ENCODE data around the gene CEP164.
A peak's percentile ranks its signal among the peaks of the same experiment; 100 is the strongest.

CEP164 gene

DNA sequence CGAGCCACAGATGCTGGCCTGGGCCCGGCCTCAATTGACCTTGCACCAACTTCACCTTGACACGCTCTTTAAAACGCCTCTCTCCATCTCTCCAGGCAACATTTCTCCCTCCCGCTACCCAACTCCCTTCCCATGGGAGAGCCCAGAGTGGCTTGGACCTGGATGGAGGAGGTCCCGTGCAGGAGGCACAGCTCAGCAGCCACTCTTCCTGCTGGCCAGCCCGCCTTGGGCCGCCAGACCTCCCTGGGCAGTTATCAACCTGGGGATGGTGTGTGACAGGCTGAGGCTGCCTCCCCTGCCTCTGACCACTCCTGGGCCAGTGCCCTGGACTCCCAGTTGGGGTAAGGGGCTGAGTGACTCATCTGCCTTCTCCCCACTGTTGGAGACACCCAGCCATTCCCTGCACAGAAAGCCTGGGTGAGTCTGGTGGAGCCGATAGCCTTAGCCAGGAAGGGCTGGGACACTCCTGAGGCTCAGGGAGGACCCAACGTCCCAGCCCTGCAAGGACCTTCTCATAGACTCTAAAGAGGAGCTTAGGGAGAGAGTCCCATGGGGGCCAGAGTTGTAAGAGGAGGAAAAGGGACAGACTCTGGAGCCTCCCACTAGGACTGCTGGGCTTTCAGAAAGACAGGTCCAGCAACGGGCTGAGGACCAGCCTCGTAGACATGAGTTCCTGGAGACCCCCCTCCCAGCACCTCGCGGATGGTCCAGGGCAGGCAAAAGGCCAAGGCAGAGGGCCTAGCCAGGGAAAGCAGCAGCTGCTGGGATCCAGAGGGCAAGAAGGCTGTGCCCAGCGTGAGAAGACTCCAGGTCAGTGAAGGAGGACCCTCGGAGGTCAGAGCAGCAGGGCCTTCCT is 131.7 kb downstream of the CEP164 start:
- CTCF ChIA-PET, result interaction anchor here (1.1 kb wide), 1 partner anchor 33 kb away, joined by 4 read pairs; no protein-coding TSS in a partner anchor
- TF ChIP-seq GLIS1 (tag by site-specific recombination; IDR thresholded peaks at IDR 0.05) (peak; percentile 8; the same call in 1 of the 2 replicates), ZNF423 (tag by site-specific recombination; IDR thresholded peaks at IDR 0.05) (no peak)
- no peaks in the 10 kb centered on the region for H3K36me3 ChIP-seq (ENCODE audit: control insufficient read depth in 2 of 2, insufficient read depth in 1 of 2, low read length in 2 of 2)
- no peaks in the 10 kb centered on the region for H3K9me3 ChIP-seq (ENCODE audit: control insufficient read depth, insufficient read depth, low read depth, low read length)
- no peaks in the 10 kb centered on the region for H3K4me1 ChIP-seq (ENCODE audit: control insufficient read depth, insufficient read depth, low read length)
- POLR2A ChIA-PET, result no interaction called here
- H3K27ac ChIP-seq (ENCODE audit: extremely low read depth, low read depth, low read length), result no peak overlapping the region
- no peak overlapping the region for H3K4me3 ChIP-seq (ENCODE audit: low read depth, low read length)

DNA sequence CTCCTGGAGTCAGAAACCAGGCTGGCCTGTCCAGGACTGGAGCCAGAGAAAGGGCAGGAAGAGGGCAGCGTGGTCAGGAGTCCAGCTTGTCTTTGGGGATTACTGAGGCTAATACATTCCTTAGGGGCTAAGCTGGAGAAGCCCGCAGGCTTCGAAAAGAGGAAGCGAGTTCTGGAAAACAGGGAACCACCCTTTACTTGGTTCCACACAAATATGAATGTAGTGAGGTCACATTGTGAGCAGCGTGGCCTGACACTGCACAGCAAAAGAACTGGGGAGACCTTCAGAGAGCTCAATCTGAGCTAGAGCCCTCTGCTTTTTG is 132.3 kb downstream of the CEP164 start:
- TF ChIP-seq ZNF555 (tag by site-specific recombination; conservative IDR thresholded peaks at IDR 0.05), result no peak
- TF ChIP-seq, protein P1, sequence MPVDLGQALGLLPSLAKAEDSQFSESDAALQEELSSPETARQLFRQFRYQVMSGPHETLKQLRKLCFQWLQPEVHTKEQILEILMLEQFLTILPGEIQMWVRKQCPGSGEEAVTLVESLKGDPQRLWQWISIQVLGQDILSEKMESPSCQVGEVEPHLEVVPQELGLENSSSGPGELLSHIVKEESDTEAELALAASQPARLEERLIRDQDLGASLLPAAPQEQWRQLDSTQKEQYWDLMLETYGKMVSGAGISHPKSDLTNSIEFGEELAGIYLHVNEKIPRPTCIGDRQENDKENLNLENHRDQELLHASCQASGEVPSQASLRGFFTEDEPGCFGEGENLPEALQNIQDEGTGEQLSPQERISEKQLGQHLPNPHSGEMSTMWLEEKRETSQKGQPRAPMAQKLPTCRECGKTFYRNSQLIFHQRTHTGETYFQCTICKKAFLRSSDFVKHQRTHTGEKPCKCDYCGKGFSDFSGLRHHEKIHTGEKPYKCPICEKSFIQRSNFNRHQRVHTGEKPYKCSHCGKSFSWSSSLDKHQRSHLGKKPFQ (tag by site-specific recombination; IDR thresholded peaks at IDR 0.05), result no peak
- TF ChIP-seq, protein P2, sequence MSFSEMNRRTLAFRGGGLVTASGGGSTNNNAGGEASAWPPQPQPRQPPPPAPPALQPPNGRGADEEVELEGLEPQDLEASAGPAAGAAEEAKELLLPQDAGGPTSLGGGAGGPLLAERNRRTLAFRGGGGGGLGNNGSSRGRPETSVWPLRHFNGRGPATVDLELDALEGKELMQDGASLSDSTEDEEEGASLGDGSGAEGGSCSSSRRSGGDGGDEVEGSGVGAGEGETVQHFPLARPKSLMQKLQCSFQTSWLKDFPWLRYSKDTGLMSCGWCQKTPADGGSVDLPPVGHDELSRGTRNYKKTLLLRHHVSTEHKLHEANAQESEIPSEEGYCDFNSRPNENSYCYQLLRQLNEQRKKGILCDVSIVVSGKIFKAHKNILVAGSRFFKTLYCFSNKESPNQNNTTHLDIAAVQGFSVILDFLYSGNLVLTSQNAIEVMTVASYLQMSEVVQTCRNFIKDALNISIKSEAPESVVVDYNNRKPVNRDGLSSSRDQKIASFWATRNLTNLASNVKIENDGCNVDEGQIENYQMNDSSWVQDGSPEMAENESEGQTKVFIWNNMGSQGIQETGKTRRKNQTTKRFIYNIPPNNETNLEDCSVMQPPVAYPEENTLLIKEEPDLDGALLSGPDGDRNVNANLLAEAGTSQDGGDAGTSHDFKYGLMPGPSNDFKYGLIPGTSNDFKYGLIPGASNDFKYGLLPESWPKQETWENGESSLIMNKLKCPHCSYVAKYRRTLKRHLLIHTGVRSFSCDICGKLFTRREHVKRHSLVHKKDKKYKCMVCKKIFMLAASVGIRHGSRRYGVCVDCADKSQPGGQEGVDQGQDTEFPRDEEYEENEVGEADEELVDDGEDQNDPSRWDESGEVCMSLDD (tag by site-specific recombination; IDR thresholded peaks at IDR 0.05), result no peak
- no peak for TF ChIP-seq ZNF311 (tag by site-specific recombination; IDR thresholded peaks at IDR 0.05; ENCODE audit: borderline replicate concordance)
- no peaks in the 10 kb centered on the region for H3K9me3 ChIP-seq (ENCODE audit: control insufficient read depth, insufficient read depth, low read depth, low read length)
- H3K4me3 ChIP-seq (ENCODE audit: low read depth, low read length), result no peak overlapping the region
- CTCF ChIA-PET, result interaction anchor here (0.6 to 1.1 kb wide), 3 partner anchors 34 to 349 kb away, joined by 3 to 5 read pairs (median 4); no protein-coding TSS in a partner anchor
- H3K27ac ChIP-seq (ENCODE audit: extremely low read depth, low read depth, low read length), result no peak overlapping the region
- POLR2A ChIA-PET, result no interaction called here
- H3K36me3 ChIP-seq (ENCODE audit: control insufficient read depth in 2 of 2, insufficient read depth in 1 of 2, low read length in 2 of 2), result no peaks in the 10 kb centered on the region
- no peaks in the 10 kb centered on the region for H3K4me1 ChIP-seq (ENCODE audit: control insufficient read depth, insufficient read depth, low read length)

DNA sequence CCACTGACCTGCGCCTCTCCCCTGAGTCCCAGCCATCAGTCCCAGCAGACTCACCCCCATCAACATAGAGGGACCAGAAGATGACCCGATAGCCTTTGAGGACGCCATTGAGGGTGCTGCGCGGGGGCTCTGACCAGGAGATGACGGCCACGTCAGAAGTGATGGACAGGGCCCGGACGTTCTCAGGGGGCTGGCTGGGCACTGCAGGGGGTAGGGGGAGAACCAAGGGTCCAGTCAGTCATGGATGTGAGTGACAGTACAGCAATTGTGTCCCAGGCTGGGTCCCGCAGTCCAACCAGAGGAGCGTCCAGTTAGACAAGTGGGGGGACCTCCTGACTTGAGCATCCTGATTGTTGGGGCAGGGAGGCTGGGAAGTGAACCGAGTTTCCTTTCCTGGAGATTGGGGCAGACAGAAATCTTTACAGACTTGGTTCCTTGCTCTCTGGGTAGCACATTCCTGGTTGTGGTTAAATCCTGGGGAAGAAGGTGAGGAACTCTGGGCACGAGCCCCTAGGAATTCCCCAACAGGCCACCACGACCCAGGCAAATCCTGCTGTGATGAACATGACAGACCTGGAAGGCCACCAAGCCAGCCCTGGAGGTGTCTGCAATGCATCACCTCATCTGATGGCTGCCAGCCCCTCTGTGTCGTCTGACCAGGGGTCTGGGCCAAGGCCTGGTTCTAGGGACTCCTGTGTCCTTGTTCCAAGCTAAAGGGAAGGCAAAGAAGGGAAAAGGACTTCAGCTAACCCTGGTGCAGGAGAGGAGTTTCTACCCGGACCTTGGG is 133.9 kb downstream of the CEP164 start:
- POLR2A ChIA-PET, result no interaction called here
- no peak for TF ChIP-seq ZBTB8A (tag by site-specific recombination; IDR thresholded peaks at IDR 0.05)
- TF ChIP-seq, protein P3, sequence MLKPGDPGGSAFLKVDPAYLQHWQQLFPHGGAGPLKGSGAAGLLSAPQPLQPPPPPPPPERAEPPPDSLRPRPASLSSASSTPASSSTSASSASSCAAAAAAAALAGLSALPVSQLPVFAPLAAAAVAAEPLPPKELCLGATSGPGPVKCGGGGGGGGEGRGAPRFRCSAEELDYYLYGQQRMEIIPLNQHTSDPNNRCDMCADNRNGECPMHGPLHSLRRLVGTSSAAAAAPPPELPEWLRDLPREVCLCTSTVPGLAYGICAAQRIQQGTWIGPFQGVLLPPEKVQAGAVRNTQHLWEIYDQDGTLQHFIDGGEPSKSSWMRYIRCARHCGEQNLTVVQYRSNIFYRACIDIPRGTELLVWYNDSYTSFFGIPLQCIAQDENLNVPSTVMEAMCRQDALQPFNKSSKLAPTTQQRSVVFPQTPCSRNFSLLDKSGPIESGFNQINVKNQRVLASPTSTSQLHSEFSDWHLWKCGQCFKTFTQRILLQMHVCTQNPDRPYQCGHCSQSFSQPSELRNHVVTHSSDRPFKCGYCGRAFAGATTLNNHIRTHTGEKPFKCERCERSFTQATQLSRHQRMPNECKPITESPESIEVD (tag by site-specific recombination; IDR thresholded peaks at IDR 0.05), result no peak
- TF ChIP-seq MYNN (tag by site-specific recombination; IDR thresholded peaks at IDR 0.05; ENCODE audit: borderline replicate concordance), result no peak
- no peak for TF ChIP-seq ZNF560 (tag by site-specific recombination; IDR thresholded peaks at IDR 0.05; ENCODE audit: borderline replicate concordance)
- no peak for TF ChIP-seq SP3 (tag by site-specific recombination; IDR thresholded peaks at IDR 0.05)
- TF ChIP-seq ZNF404 (tag by site-specific recombination; IDR thresholded peaks at IDR 0.05), result no peak
- TF ChIP-seq, protein P4, sequence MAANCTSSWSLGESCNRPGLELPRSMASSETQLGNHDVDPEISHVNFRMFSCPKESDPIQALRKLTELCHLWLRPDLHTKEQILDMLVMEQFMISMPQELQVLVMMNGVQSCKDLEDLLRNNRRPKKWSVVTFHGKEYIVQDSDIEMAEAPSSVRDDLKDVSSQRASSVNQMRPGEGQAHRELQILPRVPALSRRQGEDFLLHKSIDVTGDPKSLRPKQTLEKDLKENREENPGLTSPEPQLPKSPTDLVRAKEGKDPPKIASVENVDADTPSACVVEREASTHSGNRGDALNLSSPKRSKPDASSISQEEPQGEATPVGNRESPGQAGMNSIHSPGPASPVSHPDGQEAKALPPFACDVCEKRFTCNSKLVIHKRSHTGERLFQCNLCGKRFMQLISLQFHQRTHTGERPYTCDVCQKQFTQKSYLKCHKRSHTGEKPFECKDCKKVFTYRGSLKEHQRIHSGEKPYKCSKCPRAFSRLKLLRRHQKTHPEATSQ (tag by site-specific recombination; IDR thresholded peaks at IDR 0.05), result no peak
- no peak for TF ChIP-seq ZNF621 (tag by site-specific recombination; IDR thresholded peaks at IDR 0.05)
- CTCF ChIA-PET, result interaction anchor here (0.6 kb wide), 1 partner anchor 135 kb away, joined by 4 read pairs; no protein-coding TSS in a partner anchor

More for the DNA sequence above, 133.9 kb downstream of the CEP164 start:
- Histone ChIP-seq H3K4me3 (ENCODE audit: low read depth, low read length) (no peak overlapping the region), H3K36me3 (ENCODE audit: control insufficient read depth in 2 of 2, insufficient read depth in 1 of 2, low read length in 2 of 2) (no peaks in the 10 kb centered on the region), H3K9me3 (ENCODE audit: control insufficient read depth, insufficient read depth, low read depth, low read length) (no peaks in the 10 kb centered on the region), H3K4me1 (ENCODE audit: control insufficient read depth, insufficient read depth, low read length) (no peaks in the 10 kb centered on the region), H3K27ac (ENCODE audit: extremely low read depth, low read depth, low read length) (no peak overlapping the region)

Data from HEK293 (cell line).